HG02610 (cell line): ENCODE data around the gene PPP6R3.
"Not testable (repeated sequence)": the region's sequence is repeated elsewhere in the genome, so short reads cannot be mapped to it uniquely, and the experiment has no call there.

Experiments used
- ATAC-seq: cut with Tn5 transposase; IDR thresholded peaks from one replicate; pipeline ENCODE4 v1.9.1; 2021; ENCODE audit warnings: mild to moderate bottlenecking, moderate library complexity; ENCODE audit not compliant: unreplicated experiment

The PPP6R3 gene

GRCh38 chr11:68457216-68457897, 3.2 kb upstream of the PPP6R3 start:
- ATAC-seq: no peak

GRCh38 chr11:68457898-68458249, 2.7 kb upstream of the PPP6R3 start:
- ATAC-seq: no peak

DNA sequence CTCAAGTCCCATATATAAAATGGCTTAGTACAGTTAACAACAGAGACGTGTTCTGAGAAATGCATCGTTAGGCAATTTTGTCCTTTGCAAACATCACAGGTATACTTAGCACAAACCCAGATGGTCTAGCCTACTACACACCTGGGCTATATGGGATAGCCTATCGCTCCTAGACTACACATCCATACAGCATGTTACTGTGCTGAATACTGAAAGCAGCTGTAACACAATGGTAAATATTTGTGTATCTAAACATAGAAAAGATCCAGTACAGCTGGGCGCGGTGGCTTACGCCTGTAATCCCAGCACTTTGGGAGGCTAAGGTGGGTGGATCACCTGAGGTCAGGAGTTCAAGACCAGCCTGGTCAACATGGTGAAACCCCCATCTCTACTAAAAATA, 2.2 kb upstream of the PPP6R3 start:
- not testable (repeated sequence) for ATAC-seq

- peak; percentile 76 for ATAC-seq
Observed at GRCh38 chr11:68459886-68460740, 439 bp upstream of the PPP6R3 start.

DNA sequence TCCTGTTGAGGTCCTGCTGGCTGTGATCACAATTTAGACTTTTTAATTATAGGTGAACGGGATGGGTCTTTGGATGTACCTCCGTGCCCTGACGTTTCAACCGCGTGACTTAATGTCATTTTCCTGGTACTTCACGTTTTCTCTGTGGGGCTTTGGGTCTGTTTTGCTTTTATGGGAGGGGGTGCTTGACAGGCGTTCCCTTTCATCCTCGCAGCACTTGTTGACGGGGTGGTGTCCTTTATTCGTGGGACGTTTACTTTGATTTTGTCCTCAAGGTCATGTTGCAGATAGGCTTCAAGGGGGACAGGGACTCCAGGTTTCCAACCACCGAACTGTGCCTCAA, 994 bp downstream of the PPP6R3 start:
- ATAC-seq: no peak

DNA sequence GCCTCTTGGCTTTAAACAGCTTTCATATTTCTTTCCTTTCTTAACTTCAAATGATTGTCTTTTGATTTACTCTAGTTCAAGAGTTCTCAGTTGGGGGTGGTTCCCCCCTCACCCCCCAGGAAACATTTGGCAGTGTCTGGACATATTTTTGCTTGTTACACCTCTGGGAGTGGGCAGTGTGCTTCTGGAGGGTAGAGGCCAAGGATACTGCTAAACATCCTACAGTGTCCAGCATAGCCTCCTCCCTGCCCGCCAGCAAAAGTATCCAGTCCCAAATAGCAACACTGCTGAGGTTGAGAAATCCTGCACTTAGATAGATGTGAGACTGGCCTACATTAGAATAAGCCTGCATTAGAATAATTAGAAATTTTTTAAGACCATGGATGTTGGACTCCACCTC, 3.2 kb downstream of the PPP6R3 start:
- no peak for ATAC-seq

- no peak for ATAC-seq
Observed at GRCh38 chr11:68467201-68467834, 6.8 kb downstream of the PPP6R3 start.

- ATAC-seq: no peak
Observed at GRCh38 chr11:68468217-68468828, 7.8 kb downstream of the PPP6R3 start.

- no peak for ATAC-seq
Observed at GRCh38 chr11:68469122-68469521, 8.6 kb downstream of the PPP6R3 start.

- no peak for ATAC-seq
Observed at GRCh38 chr11:68469642-68470041, 9.1 kb downstream of the PPP6R3 start.

DNA sequence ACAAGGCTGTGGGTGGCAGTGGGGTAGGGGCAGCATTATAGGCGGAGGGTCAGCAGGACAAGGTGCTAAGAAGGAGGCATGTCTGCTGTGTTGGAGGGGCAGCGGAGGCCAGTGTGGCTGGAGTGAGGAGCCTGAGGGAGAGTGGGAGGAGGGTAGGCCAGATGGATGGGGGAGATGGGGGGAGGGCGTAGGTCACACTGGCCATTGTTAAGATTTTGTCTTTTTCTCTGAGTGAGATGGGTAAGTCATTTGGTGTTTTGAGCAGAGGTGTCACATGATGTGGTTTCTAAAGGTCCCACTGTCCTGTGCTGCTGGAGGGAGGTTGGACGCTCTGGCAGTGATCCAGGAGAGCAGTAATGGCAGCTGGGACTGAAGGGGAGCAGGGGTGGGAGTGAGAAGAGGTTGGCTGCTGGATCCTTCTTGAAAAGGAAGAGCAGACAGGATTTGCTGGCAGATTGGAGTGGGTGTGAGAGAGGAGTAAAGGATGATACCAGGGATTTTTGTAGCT, 9.8 kb downstream of the PPP6R3 start:
- ATAC-seq: no peak

GRCh38 chr11:68471360-68472340, 11.1 kb downstream of the PPP6R3 start:
- ATAC-seq: no peak

DNA sequence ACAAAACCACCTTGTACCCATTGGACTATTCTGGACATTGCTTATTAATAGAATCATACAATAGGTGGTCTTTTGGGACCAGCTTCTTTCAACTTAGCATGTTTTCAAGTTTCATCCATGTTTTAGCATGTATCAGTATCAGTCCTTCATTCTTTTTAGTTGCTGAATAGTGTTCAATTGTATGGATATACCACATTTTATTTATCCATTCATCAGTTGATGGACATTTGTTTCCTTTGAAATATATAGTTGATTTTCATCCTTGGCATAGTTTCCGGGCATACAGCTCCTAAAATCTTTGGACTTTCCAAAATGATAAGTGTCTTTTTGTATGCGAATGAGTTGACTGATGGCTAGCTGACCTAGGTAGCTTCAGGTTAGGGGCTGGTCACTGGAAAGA, 12.2 kb downstream of the PPP6R3 start:
- no peak for ATAC-seq

DNA sequence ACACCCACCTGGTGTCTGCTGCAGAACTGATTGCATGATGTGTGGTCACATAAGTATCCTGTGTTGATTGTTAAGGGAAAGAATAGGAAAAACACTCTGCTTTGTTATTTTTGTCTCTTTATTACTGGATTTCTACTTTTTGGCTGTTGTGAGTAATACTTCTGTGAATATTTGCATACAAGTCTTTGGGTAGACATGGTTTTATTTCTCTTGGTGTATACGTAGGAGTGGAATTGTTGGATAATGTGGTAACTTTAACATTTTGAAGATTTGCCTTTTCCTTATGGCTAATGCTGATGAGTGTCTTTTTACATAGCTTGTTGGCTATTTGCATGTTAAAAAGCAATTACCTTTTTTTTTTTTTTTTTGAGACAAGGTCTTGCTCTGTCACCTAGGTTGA, 13.1 kb downstream of the PPP6R3 start:
- ATAC-seq: no peak

DNA sequence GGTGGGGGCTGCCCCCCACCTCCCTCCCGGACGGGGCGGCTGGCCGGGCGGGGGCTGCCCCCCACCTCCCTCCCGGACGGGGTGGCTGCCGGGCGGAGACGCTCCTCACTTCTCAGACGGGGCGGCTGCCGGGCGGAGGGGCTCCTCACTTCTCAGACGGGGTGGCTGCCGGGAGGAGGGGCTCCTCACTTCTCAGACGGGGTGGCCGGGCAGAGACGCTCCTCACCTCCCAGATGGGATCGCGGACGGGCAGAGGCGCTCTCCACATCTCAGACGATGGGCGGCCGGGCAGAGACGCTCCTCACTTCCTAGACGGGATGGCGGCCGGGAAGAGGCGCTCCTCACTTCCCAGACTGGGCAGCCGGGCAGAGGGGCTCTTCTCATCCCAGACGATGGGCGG, 15.1 kb downstream of the PPP6R3 start:
- ATAC-seq: not testable (repeated sequence)

DNA sequence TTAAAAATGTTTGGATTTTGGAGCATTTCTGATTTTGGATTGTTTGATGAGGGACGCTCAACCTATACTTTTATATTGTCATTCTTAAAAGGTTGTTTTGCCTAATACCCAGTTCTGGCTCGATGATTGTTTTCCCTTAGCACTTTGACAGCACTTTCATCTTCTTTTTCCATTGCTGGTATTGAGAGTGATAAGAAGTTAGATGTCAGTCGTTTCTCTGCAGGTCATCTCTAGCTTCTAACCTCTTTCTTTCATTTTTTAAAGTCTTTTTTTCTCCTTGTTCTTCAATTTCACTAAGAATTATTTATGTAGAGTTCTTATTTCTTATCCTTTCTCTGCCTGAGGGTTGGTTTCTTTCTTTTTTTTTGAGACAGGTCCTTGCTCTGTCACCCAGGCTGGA, 18.8 kb downstream of the PPP6R3 start:
- no peak for ATAC-seq

DNA sequence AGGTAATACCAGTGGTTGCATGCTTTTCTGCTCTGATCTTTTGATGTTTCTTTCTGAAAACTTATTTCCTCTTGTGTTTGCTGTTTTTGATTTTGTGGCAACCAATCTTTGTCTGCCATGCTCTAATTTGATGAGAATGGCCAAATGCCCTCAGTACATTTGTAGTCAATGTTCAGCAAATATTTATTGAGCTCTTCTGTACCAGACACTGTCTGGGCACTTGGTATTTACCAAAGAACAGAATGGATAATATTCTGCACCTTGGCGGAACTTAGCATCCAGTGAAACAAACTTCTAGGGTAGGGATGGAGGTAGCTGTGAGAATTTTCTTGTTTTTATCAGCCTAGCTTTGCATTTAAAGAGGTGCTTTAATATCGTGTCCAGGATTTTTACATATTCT, 19.6 kb downstream of the PPP6R3 start:
- ATAC-seq: no peak

DNA sequence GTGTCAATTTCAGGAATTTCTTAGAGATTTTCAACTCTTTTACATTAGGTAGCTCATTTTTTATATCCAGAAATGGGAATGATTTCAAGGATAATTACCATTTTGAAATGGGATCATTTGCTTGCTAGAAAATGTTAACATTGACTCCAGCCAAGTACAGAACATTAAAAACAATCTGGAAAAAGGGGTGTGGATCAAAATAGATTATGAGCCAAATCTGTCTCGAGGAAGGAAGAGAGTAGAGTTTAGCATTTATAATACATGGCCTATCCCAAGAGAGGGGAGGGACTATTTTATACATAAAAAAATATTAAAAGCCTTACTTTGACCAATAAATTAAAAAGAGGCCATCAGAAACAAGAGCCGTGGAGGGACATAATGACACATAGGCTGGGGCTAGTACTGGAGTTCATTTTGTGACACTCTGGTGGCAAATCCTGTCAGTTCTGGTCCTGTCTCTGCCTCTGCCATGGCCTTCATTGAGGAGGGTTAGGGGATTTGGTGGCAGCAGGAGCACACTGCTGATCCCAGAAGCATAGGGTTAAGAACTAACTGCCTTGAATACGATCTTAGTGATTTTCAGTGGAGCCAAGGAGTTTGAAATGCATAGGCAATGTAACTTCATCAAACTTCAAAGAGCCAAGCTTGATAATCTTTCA, 20.4 kb downstream of the PPP6R3 start:
- ATAC-seq: no peak

DNA sequence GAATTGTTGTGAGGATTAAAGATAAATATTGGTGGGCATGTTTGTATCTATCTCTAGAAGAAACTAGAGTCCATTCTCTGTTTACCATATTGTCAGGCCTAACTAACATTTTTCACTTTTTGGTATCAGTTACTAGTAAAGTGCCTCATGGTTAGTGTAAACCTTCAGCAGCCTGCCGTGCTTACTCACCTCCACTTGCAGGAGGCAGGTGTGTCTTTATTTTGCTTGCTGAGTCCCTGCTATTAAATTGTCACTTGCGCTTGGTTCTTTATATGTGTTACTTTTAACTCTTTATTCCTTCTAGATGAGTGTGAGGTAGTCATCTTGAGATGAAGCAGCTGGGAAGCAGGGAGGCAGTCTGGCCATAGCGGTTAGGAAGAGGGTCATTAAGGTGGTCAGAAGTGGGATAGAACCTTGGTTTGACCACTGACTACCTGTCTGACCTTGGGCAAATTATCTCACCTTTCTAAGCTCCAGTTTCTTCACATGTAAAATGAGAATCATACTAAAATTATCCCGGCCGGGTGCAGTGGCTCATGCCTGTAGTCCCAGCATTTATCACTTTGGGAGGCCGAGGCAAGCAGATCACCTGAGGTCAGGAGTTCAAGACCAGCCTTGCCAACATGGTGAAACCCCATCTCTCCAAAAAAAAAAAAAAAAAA, 21.2 kb downstream of the PPP6R3 start:
- ATAC-seq: no peak
